Neural cell (in vitro differentiated cells): Measurements from ENCODE around the gene PAXIP1. TPM values are rescaled to one million over a fixed set of nuclear protein-coding genes. Genes with fewer than 3 reads are reported as not detected.

Source experiments
- H2AFZ ChIP-seq: fragments of 200-600, 300-800 bp; sonication (generic), shearing (Covaris generic); 2 replicates; pipeline ENCODE4 v1.6.0; 2014; ENCODE audit warnings: low read depth, mild to moderate bottlenecking, antibody characterized with exemption, low read length, moderate library complexity
- H3F3A ChIP-seq: fragments of 200-600 bp; shearing (Covaris generic); 2 replicates; pipeline ENCODE4 v1.6.1; 2016; ENCODE audit warnings: mild to moderate bottlenecking, moderate library complexity, mixed read lengths, antibody characterized with exemption, low read length; ENCODE audit not compliant: insufficient read depth, poor library complexity, severe bottlenecking
- H3K27ac ChIP-seq: fragments of 200-600, 300-800 bp; sonication (generic), shearing (Covaris generic); 2 replicates; pipeline ENCODE4 v1.5.1; 2014; ENCODE audit warnings: mild to moderate bottlenecking, low read length, moderate library complexity
- H3K27me3 ChIP-seq: fragments of 300-800, 200-600 bp; sonication (generic), shearing (Covaris generic); 2 replicates; pipeline ENCODE4 v1.6.0; 2014; ENCODE audit warnings: mild to moderate bottlenecking, low read depth, low read length, moderate library complexity; ENCODE audit not compliant: insufficient read depth
- H3K36me3 ChIP-seq: fragments of 300-800, 200-600 bp; sonication (generic), shearing (Covaris generic); 2 replicates; pipeline ENCODE4 v1.5.1; 2014; ENCODE audit warnings: mild to moderate bottlenecking, antibody characterized with exemption, low read length, moderate library complexity; ENCODE audit not compliant: insufficient read depth
- H3K4me2 ChIP-seq: fragments of 300-800, 200-600 bp; sonication (generic), shearing (Covaris generic); 2 replicates; pipeline ENCODE4 v1.6.0; 2014; ENCODE audit warnings: mild to moderate bottlenecking, low read length
- H3K4me3 ChIP-seq: fragments of 300-800, 200-600 bp; sonication (generic), shearing (Covaris generic); 2 replicates; pipeline ENCODE4 v1.5.1; 2014; ENCODE audit warnings: mild to moderate bottlenecking, low read length, moderate library complexity
- H3K79me2 ChIP-seq: fragments of 200-600 bp; shearing (Covaris generic); replicated peaks from 2 replicates; pipeline ENCODE4 v1.6.0; 2014; ENCODE audit warnings: mild to moderate bottlenecking, low read length, moderate library complexity; ENCODE audit not compliant: insufficient read depth
- H3K9ac ChIP-seq: fragments of 300-800, 200-600 bp; sonication (generic), shearing (Covaris generic); 2 replicates; pipeline ENCODE4 v1.6.1; 2016; ENCODE audit warnings: mild to moderate bottlenecking, low read length, mixed read lengths
- H3K9me2 ChIP-seq: fragments of 200-600 bp; shearing (Covaris generic); 2 replicates; pipeline ENCODE4 v1.6.1; 2016; ENCODE audit warnings: mild to moderate bottlenecking, low read length, mixed read lengths; ENCODE audit not compliant: insufficient read depth
- H3K9me3 ChIP-seq: fragments of 200-600, 300-800 bp; sonication (generic), shearing (Covaris generic); 2 replicates; pipeline ENCODE4 v1.6.1; 2016; ENCODE audit warnings: mild to moderate bottlenecking, mixed run types, low read length, moderate library complexity, mixed read lengths
- H4K20me1 ChIP-seq: fragments of 200-600 bp; shearing (Covaris generic); 2 replicates; pipeline ENCODE4 v1.6.1; 2016; ENCODE audit warnings: mild to moderate bottlenecking, mixed run types; ENCODE audit not compliant: insufficient read depth
- CTCF ChIP-seq: fragments of 450-650 bp; IDR thresholded peaks from 2 replicates; pipeline ENCODE4 v1.5.1; 2014; ENCODE audit warnings: antibody characterized with exemption, mild to moderate bottlenecking, moderate library complexity; ENCODE audit not compliant: poor library complexity, severe bottlenecking
- EP300 ChIP-seq: fragments of 450-650 bp; conservative IDR thresholded peaks from 2 replicates; pipeline ENCODE4 v1.6.1; 2014; ENCODE audit warnings: antibody characterized with exemption, mild to moderate bottlenecking, moderate library complexity; ENCODE audit not compliant: poor library complexity, severe bottlenecking
- EZH2 ChIP-seq: fragments of 200-600, 300-800 bp; shearing (Covaris generic), sonication (generic); IDR thresholded peaks from 2 replicates; pipeline ENCODE4 v1.6.1; 2014; ENCODE audit warnings: antibody characterized with exemption, low read length, borderline replicate concordance, mild to moderate bottlenecking; ENCODE audit not compliant: insufficient read depth, poor library complexity, severe bottlenecking
- MXI1 ChIP-seq: fragments of 450-650 bp; conservative IDR thresholded peaks from 2 replicates; pipeline ENCODE4 v1.6.1; 2014; ENCODE audit warnings: antibody characterized with exemption, mild to moderate bottlenecking; ENCODE audit not compliant: poor library complexity, severe bottlenecking
- POLR2AphosphoS5 ChIP-seq: IDR thresholded peaks from 2 replicates; pipeline ENCODE4 v1.6.1; 2012
- RAD21 ChIP-seq: fragments of 450-650 bp; conservative IDR thresholded peaks from 2 replicates; pipeline ENCODE4 v1.6.1; 2014; ENCODE audit warnings: antibody characterized with exemption, mild to moderate bottlenecking, moderate library complexity
- REST ChIP-seq: IDR thresholded peaks from 2 replicates; pipeline ENCODE4 v1.6.1; 2012; ENCODE audit warnings: borderline replicate concordance
- SMC3 ChIP-seq: fragments of 450-650 bp; conservative IDR thresholded peaks from 2 replicates; pipeline ENCODE4 v1.6.1; 2014; ENCODE audit warnings: antibody characterized with exemption, mild to moderate bottlenecking, moderate library complexity; ENCODE audit not compliant: poor library complexity
- TAF1 ChIP-seq: IDR thresholded peaks from 2 replicates; pipeline ENCODE4 v1.6.1; 2012; ENCODE audit warnings: low read depth
- polyA plus RNA-seq: library from polyadenylated mRNA; depleted of rRNA; stranded (reverse); fragments of >200 nt; gene quantifications from 2 replicates; pipeline ENCODE4 v1.2.3, GENCODE V29; 2014

Gene PAXIP1
- polyA plus RNA-seq, 1 donor from 2014 or later = 14.4 TPM

GRCh38 chr7:154987571-154987970 lies 15.4 kb downstream of the PAXIP1 start:
- H3K4me3 ChIP-seq = no peak overlapping the region
- no peak overlapping the region for H2AFZ ChIP-seq
- H3K9me2 ChIP-seq = no peaks in the 10 kb centered on the region
- no peaks in the 10 kb centered on the region for H3K36me3 ChIP-seq
- H4K20me1 ChIP-seq = no peaks in the 10 kb centered on the region
- no peaks in the 10 kb centered on the region for H3K9me3 ChIP-seq
- TF ChIP-seq MXI1 (no peak), REST (no peak), RAD21 (no peak), SMC3 (no peak), EZH2 (no peak), TAF1 (no peak), POLR2AphosphoS5 (no peak), EP300 (no peak), CTCF (no peak)
- H3F3A ChIP-seq = no peaks in the 10 kb centered on the region
- no peak overlapping the region for H3K4me2 ChIP-seq
- no peak overlapping the region for H3K9ac ChIP-seq
- H3K79me2 ChIP-seq = no peaks in the 10 kb centered on the region
- H3K27ac ChIP-seq = no peak overlapping the region
- no peaks in the 10 kb centered on the region for H3K27me3 ChIP-seq

GRCh38 chr7:154986200-154986945 lies 16.6 kb downstream of the PAXIP1 start:
- Histone ChIP-seq H3K4me2 (no peak overlapping the region), H3K27me3 (no peaks in the 10 kb centered on the region), H3K27ac (no peak overlapping the region), H3K9ac (no peak overlapping the region), H3K4me3 (no peak overlapping the region), H2AFZ (no peak overlapping the region), H3F3A (no peaks in the 10 kb centered on the region), H3K79me2 (no peaks in the 10 kb centered on the region), H4K20me1 (no peaks in the 10 kb centered on the region), H3K9me3 (no peaks in the 10 kb centered on the region), H3K9me2 (no peaks in the 10 kb centered on the region), H3K36me3 (no peaks in the 10 kb centered on the region)
- TF ChIP-seq CTCF (no peak), MXI1 (no peak), TAF1 (no peak), REST (no peak), RAD21 (no peak), POLR2AphosphoS5 (no peak), SMC3 (no peak), EZH2 (no peak), EP300 (no peak)
